Liver (tissue), 9 donors: ENCODE results near the gene C3orf52. TPM values are rescaled to one million over a fixed set of nuclear protein-coding genes. Genes with fewer than 3 reads are reported as not detected.

Source experiments
- DNase-seq: peaks from one replicate; pipeline ENCODE4 v3.0.0-alpha.2; 2017; ENCODE audit warnings: low spot score
- H3K27ac ChIP-seq, 2 donors: one replicate each; pipeline ENCODE4 v1.7.0; 2013; ENCODE audit warnings: inconsistent platforms in 2 of 2, low read length in 2 of 2, control low read depth in 1 of 2, low read depth in 1 of 2, mild to moderate bottlenecking in 1 of 2
- H3K27me3 ChIP-seq, 4 donors: one replicate each; pipeline versions ENCODE4 v1.6.1 to v1.7.0; 2013; ENCODE audit warnings: low read length in 3 of 4, inconsistent platforms in 1 of 4, mild to moderate bottlenecking in 1 of 4, moderate library complexity in 1 of 4; ENCODE audit not compliant: control insufficient read depth in 4 of 4, insufficient read depth in 4 of 4
- H3K36me3 ChIP-seq, 4 donors: one replicate each; pipeline versions ENCODE4 v1.6.1 to v1.7.0; 2013; ENCODE audit warnings: low read length in 3 of 4, mild to moderate bottlenecking in 3 of 4, low read depth in 1 of 4, moderate library complexity in 1 of 4; ENCODE audit not compliant: control insufficient read depth in 4 of 4, insufficient read depth in 3 of 4
- H3K4me1 ChIP-seq, 4 donors: one replicate each; pipeline versions ENCODE4 v1.6.1 to v1.7.0; 2013; ENCODE audit warnings: low read length in 3 of 4, mild to moderate bottlenecking in 3 of 4, moderate library complexity in 1 of 4; ENCODE audit not compliant: control insufficient read depth in 4 of 4, insufficient read depth in 4 of 4
- H3K4me3 ChIP-seq, 3 donors: one replicate each; pipeline versions ENCODE4 v1.6.1 to v1.7.0; 2013; ENCODE audit warnings: low read length in 3 of 3, control low read depth in 1 of 3, low read depth in 1 of 3, mild to moderate bottlenecking in 1 of 3
- H3K9ac ChIP-seq, 2 donors: one replicate each; pipeline ENCODE4 v1.7.0; 2013; ENCODE audit warnings: low read length in 2 of 2, mild to moderate bottlenecking in 2 of 2, moderate library complexity in 2 of 2, control low read depth in 1 of 2, low read depth in 1 of 2
- H3K9me3 ChIP-seq, 4 donors: one replicate each; pipeline versions ENCODE4 v1.6.1 to v1.7.0; 2013; ENCODE audit warnings: low read length in 3 of 4; ENCODE audit not compliant: control insufficient read depth in 4 of 4
- EGR1 ChIP-seq, 2 donors: IDR thresholded peaks; 2 replicates each; pipeline ENCODE4 v1.6.1; 2016 to 2018; ENCODE audit warnings: antibody characterized with exemption in 2 of 2, low read depth in 2 of 2
- FOXA1 ChIP-seq: IDR thresholded peaks from 2 replicates; pipeline ENCODE4 v1.6.1; 2016; ENCODE audit warnings: antibody characterized with exemption
- FOXA2 ChIP-seq: IDR thresholded peaks from 2 replicates; pipeline ENCODE4 v1.6.1; 2016; ENCODE audit warnings: antibody characterized with exemption
- GABPA ChIP-seq, 2 donors: IDR thresholded peaks in 1 of 2; conservative IDR thresholded peaks in 1 of 2; 2 replicates each; pipeline ENCODE4 v1.6.1; 2016; ENCODE audit warnings: antibody characterized with exemption in 2 of 2, mild to moderate bottlenecking in 1 of 2, moderate library complexity in 1 of 2
- HNF4G ChIP-seq: IDR thresholded peaks from 2 replicates; pipeline ENCODE4 v1.6.1; 2016; ENCODE audit warnings: antibody characterized with exemption
- JUND ChIP-seq, 2 donors: IDR thresholded peaks; 2 replicates each; pipeline ENCODE4 v1.6.1; 2016; ENCODE audit warnings: antibody characterized with exemption in 2 of 2
- RAD21 ChIP-seq, 2 donors: IDR thresholded peaks; 2 replicates each; pipeline ENCODE4 v1.6.1; 2016; ENCODE audit warnings: antibody characterized with exemption in 2 of 2, mild to moderate bottlenecking in 2 of 2
- RXRA ChIP-seq, 2 donors: IDR thresholded peaks; 2 replicates each; pipeline ENCODE4 v1.6.1; 2017 to 2018; ENCODE audit warnings: antibody characterized with exemption in 2 of 2, mild to moderate bottlenecking in 1 of 2
- SP1 ChIP-seq: IDR thresholded peaks from 2 replicates; pipeline ENCODE4 v1.6.1; 2018; ENCODE audit warnings: antibody characterized with exemption, mild to moderate bottlenecking
- TAF1 ChIP-seq: conservative IDR thresholded peaks from 2 replicates; pipeline ENCODE4 v1.6.1; 2016; ENCODE audit warnings: antibody characterized with exemption, mild to moderate bottlenecking
- YY1 ChIP-seq: IDR thresholded peaks from 2 replicates; pipeline ENCODE4 v1.6.1; 2016; ENCODE audit warnings: antibody characterized with exemption, mild to moderate bottlenecking
- WGBS: extraction: QIAGEN DNeasy Blood & Tissue Kit; methylation state at CpG from one replicate; pipeline ENCODE4 v1.1.7; 2013; 5-methylcytosine and 5-hydroxymethylcytosine counted together
- polyA plus RNA-seq, 2 donors: library from polyadenylated mRNA; stranded (reverse) in 1 of 2; unstranded in 1 of 2; fragments of 200-250 nt in 1 of 2; fragments of >200 nt in 1 of 2; fragmentation: Nextera tagmentation in 1 of 2; extraction: Ambion mirVana in 1 of 2; gene quantifications; one replicate each; pipeline versions ENCODE4 v1.2.1 to v1.2.3, GENCODE V29; 2013 to 2015
- total RNA-seq, 2 donors: library from RNA; depleted of rRNA; stranded (reverse); fragments of >200 nt; gene quantifications; one replicate each; pipeline ENCODE4 v1.2.3, GENCODE V29; 2014
- TF ChIP-seq, protein P1 (sequence below): IDR thresholded peaks from 2 replicates; pipeline ENCODE4 v1.6.1; 2016; ENCODE audit warnings: antibody characterized with exemption, mild to moderate bottlenecking
- TF ChIP-seq, protein P2 (sequence below): fragments of 150-350 bp; IDR thresholded peaks from 2 replicates; pipeline ENCODE4 v1.5.1; 2017; ENCODE audit warnings: improper control_type of control experiment, low read depth, low read length; ENCODE audit not compliant: missing input control
- TF ChIP-seq, protein P3 (sequence below): IDR thresholded peaks from 2 replicates; pipeline ENCODE4 v1.6.1; 2016; ENCODE audit warnings: antibody characterized with exemption
- TF ChIP-seq, protein P4 (sequence below): IDR thresholded peaks from 2 replicates; pipeline ENCODE4 v1.6.1; 2016; ENCODE audit warnings: antibody characterized with exemption
- donor health status: healthy.
- donor health status: healthy.
- donor health status: healthy.
- donor health status: healthy.
- donor health status: healthy.

Gene C3orf52
- total and polyA plus RNA-seq, 4 donors = 0.10 to 1.8 (median 0.47) TPM; not detected in 1

DNA sequence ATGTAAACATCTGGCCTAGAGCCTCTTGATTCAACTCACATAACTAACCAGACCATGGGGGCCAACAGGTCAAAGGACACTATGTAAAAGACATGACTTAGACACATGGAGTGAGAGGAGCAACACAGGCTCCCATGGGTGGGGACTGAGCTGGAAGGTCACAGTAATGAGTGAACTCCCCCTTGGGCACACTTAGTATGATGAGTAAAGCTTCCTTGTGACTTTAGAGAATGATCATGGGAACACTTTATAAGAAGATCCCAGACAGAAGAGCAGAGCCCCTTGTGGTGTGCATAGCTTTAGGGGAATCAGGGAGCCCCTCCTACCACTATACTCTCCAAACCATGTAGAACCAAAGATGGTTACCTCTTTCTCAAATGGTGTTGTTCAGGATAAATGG is 36.7 kb downstream of the C3orf52 start:
- TF ChIP-seq YY1 (no peak), SP1 (no peak), HNF4G (no peak), RXRA (IDR thresholded peaks at IDR 0.05) (no peak), TAF1 (no peak)
- TF ChIP-seq, protein P1, sequence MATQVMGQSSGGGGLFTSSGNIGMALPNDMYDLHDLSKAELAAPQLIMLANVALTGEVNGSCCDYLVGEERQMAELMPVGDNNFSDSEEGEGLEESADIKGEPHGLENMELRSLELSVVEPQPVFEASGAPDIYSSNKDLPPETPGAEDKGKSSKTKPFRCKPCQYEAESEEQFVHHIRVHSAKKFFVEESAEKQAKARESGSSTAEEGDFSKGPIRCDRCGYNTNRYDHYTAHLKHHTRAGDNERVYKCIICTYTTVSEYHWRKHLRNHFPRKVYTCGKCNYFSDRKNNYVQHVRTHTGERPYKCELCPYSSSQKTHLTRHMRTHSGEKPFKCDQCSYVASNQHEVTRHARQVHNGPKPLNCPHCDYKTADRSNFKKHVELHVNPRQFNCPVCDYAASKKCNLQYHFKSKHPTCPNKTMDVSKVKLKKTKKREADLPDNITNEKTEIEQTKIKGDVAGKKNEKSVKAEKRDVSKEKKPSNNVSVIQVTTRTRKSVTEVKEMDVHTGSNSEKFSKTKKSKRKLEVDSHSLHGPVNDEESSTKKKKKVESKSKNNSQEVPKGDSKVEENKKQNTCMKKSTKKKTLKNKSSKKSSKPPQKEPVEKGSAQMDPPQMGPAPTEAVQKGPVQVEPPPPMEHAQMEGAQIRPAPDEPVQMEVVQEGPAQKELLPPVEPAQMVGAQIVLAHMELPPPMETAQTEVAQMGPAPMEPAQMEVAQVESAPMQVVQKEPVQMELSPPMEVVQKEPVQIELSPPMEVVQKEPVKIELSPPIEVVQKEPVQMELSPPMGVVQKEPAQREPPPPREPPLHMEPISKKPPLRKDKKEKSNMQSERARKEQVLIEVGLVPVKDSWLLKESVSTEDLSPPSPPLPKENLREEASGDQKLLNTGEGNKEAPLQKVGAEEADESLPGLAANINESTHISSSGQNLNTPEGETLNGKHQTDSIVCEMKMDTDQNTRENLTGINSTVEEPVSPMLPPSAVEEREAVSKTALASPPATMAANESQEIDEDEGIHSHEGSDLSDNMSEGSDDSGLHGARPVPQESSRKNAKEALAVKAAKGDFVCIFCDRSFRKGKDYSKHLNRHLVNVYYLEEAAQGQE = no peak
- Histone ChIP-seq H3K4me1 (peaks cover 0 to 5% (median 0%) of the 10 kb centered on the region in 4 donors), H3K27me3 (peaks cover 0 to 5% (median 0%) of the 10 kb centered on the region in 4 donors), H3K27ac (no peak overlapping the region), H3K36me3 (no peaks in the 10 kb centered on the region), H3K9me3 (no peaks in the 10 kb centered on the region), H3K4me3 (no peak overlapping the region), H3K9ac (no peak overlapping the region)
- DNase-seq = no peak

DNA sequence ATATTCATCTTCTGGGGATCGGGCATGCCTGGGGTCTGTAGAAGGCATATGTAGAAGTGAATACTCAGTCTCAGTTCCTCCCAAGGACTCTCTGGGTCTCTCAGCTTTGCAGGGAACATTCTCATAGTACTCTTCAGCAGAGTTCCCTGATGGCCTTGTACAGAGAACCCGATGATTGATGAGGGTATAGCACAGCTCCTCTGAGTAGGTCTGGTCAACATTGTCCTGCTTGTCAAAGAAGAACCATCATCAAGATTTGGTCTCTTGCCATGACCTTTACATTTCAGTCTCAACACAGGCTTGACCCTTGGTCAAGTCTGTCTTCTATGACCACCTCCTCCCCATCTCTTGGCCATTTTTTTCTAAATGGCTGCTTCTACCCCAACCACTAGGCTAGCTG is 37.4 kb downstream of the C3orf52 start:
- Histone ChIP-seq H3K27me3 (peaks cover 0 to 5% (median under 1%) of the 10 kb centered on the region in 4 donors), H3K27ac (no peak overlapping the region), H3K9me3 (no peaks in the 10 kb centered on the region), H3K4me1 (peaks cover 0 to 5% (median 0%) of the 10 kb centered on the region in 4 donors), H3K36me3 (no peaks in the 10 kb centered on the region), H3K4me3 (no peak overlapping the region), H3K9ac (no peak overlapping the region)
- 92% methylated on average over 2 of the region's 2 CpGs for WGBS
- DNase-seq = no peak
- no peak for TF ChIP-seq JUND (IDR thresholded peaks at IDR 0.05)
- TF ChIP-seq TAF1 = no peak
- no peak for TF ChIP-seq RAD21 (IDR thresholded peaks at IDR 0.05)
- TF ChIP-seq GABPA (IDR thresholded peaks at IDR 0.05 in 1 of 2, conservative IDR thresholded peaks at IDR 0.05 in 1 of 2) = no peak
- TF ChIP-seq, protein P2, sequence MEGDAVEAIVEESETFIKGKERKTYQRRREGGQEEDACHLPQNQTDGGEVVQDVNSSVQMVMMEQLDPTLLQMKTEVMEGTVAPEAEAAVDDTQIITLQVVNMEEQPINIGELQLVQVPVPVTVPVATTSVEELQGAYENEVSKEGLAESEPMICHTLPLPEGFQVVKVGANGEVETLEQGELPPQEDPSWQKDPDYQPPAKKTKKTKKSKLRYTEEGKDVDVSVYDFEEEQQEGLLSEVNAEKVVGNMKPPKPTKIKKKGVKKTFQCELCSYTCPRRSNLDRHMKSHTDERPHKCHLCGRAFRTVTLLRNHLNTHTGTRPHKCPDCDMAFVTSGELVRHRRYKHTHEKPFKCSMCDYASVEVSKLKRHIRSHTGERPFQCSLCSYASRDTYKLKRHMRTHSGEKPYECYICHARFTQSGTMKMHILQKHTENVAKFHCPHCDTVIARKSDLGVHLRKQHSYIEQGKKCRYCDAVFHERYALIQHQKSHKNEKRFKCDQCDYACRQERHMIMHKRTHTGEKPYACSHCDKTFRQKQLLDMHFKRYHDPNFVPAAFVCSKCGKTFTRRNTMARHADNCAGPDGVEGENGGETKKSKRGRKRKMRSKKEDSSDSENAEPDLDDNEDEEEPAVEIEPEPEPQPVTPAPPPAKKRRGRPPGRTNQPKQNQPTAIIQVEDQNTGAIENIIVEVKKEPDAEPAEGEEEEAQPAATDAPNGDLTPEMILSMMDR = no peak
- TF ChIP-seq, protein P3, sequence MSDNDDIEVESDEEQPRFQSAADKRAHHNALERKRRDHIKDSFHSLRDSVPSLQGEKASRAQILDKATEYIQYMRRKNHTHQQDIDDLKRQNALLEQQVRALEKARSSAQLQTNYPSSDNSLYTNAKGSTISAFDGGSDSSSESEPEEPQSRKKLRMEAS = no peak
- TF ChIP-seq, protein P4, sequence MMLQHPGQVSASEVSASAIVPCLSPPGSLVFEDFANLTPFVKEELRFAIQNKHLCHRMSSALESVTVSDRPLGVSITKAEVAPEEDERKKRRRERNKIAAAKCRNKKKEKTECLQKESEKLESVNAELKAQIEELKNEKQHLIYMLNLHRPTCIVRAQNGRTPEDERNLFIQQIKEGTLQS = no peak
- TF ChIP-seq FOXA2 = no peak
- no peak for TF ChIP-seq FOXA1
- no peak for TF ChIP-seq EGR1 (IDR thresholded peaks at IDR 0.05; ENCODE audit: low read depth in 2 of 2)
